Gastroesophageal sphincter (tissue), 3 donors: ENCODE measurements around the gene MAGI3.
"Not testable (repeated sequence)": the region's sequence is repeated elsewhere in the genome, so short reads cannot be mapped to it uniquely, and the experiment has no call there.

Experiments
- EP300 ChIP-seq: sonication (generic); formaldehyde crosslinking; IDR thresholded peaks from one replicate; pipeline ENCODE4 v1.6.1; 2017; ENCODE audit warnings: antibody characterized with exemption, mild to moderate bottlenecking
- POLR2A ChIP-seq, 2 donors: fragments of 450-650 bp; IDR thresholded peaks; one replicate each; pipeline ENCODE4 v1.6.1; 2017; ENCODE audit warnings: antibody characterized with exemption in 2 of 2, mild to moderate bottlenecking in 2 of 2, moderate library complexity in 1 of 2
- POLR2AphosphoS5 ChIP-seq: sonication (generic); formaldehyde crosslinking; IDR thresholded peaks from one replicate; pipeline ENCODE4 v1.6.1; 2017; ENCODE audit warnings: antibody characterized with exemption
- TF ChIP-seq, protein P1 (sequence below), 4 experiments: fragments of 200-600 bp in 2 of 4; fragments of 450-650 bp in 2 of 4; sonication (generic) in 1 of 4; IDR thresholded peaks; one replicate each; pipeline ENCODE4 v1.5.1; 2017 to 2019; ENCODE audit warnings: antibody characterized with exemption in 4 of 4, mild to moderate bottlenecking in 2 of 4, moderate library complexity in 2 of 4

DNA sequence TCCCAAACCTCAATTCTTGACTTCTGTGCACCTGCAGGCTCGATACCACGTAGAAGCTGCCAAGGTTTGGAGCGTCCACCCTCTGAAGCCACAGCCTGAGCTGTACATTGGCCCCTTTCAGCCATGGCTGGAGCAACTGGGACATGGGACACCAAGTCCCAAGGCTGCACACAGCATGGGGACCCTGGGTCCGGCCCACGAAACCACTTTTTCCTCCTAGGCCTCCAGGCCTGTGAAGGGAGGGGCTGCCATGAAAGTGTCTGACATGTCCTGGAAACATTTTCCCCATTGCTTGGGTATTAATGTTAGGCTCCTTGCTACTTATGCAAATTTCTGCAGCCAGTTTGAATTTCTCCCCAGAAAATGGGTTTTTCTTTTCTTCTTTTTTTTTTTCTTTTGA lies 328.3 kb downstream of the MAGI3 start:
- TF ChIP-seq, protein P1, sequence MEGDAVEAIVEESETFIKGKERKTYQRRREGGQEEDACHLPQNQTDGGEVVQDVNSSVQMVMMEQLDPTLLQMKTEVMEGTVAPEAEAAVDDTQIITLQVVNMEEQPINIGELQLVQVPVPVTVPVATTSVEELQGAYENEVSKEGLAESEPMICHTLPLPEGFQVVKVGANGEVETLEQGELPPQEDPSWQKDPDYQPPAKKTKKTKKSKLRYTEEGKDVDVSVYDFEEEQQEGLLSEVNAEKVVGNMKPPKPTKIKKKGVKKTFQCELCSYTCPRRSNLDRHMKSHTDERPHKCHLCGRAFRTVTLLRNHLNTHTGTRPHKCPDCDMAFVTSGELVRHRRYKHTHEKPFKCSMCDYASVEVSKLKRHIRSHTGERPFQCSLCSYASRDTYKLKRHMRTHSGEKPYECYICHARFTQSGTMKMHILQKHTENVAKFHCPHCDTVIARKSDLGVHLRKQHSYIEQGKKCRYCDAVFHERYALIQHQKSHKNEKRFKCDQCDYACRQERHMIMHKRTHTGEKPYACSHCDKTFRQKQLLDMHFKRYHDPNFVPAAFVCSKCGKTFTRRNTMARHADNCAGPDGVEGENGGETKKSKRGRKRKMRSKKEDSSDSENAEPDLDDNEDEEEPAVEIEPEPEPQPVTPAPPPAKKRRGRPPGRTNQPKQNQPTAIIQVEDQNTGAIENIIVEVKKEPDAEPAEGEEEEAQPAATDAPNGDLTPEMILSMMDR (IDR thresholded peaks at IDR 0.05) = not testable (repeated sequence)
- TF ChIP-seq POLR2AphosphoS5; POLR2A (IDR thresholded peaks at IDR 0.05); EP300: not testable (repeated sequence)
